Left renal pelvis (tissue), 4 donors: ENCODE measurements around the gene SLC6A11. TPM values are rescaled to one million over a fixed set of nuclear protein-coding genes. Genes with fewer than 3 reads are reported as not detected.

Experiments
- DNase-seq, 4 donors: peaks; one replicate each; pipeline ENCODE4 v3.0.0-alpha.2; 2013; ENCODE audit warnings: low read depth in 4 of 4, low spot score in 3 of 4
- polyA plus RNA-seq, 4 donors: library from polyadenylated mRNA; unstranded; fragments of 120-200 nt; gene quantifications; one replicate each; pipeline ENCODE4 v1.2.1, GENCODE V29; 2013; ENCODE audit not compliant: insufficient read length in 4 of 4

The SLC6A11 gene
- polyA plus RNA-seq: under 1 TPM in 3 of 4 donors, not detected in 1; 0.05 to 0.09 (median 0.06) TPM

DNA sequence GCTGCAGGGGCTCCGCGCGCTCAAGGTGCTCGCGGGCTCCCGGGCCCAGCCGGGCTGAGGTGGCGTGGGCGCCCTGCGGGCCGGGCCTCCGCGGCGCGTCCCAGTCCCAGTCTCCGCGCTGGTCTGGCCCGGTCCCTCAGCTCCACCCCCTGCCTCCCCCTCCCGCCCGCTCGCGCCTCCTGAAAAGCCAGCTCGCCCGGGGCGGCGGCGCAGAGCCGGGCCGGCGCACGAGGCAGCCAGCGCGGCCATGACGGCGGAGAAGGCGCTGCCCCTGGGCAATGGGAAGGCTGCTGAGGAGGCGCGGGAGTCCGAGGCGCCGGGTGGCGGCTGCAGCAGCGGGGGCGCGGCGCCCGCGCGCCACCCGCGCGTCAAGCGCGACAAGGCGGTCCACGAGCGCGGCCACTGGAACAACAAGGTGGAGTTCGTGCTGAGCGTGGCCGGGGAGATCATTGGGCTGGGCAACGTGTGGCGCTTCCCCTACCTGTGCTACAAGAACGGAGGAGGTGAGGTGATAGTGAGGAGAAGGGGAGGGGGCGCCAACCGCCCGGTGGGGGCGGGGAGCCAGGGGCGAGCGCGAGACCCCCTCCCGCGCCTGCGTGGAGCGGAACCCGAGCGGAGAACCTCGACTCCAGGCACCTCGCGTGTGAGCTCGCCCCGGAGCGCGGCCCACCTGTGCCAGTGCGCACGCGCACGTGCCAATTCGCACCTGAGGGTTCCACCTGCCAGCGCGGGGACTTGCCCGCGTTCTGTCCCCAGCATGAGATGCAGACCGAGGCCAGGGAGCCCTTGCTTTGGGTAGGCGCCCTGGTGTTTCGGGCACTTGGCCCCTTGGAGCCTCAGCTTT, at the start of gene SLC6A11:
Gene SLC6A11 (plus strand): TSS at position 210 of the 844 bp plus-strand sequence. CDS start 38 bp downstream, at position 248.
- DNase-seq: no peak

DNA sequence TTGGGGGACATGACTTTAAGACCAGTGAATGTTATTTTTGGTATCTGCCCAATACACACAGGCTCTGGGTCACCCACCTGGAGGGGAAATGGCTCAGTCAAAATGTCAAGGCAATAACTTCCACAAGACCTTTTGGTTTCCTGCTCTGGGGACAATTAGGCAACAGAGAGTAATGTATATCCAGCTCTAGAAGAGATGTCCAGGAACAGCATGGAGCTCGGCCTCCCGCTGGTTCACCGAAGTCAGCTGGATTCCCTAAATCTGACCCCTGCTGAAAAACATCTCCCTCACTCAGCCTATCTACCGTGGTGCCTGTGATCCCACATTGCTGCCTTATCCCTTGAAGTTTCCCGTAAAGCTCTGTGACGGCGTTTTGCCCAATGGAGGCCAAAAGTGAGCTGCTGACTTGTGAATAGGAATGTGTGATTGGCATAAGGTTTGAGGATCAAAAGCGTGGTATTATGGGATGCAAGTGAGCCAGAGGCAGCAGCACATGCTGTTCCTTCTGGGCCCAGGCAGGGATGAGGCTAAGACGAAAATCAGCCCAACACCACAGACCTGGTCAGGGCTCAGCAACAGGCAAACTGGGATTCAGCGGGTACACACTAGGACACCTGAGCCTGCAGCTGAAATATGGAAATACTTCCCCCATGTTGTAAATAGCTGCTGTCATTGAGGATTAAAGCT, 47.2 kb upstream of the SLC6A11 start:
- DNase-seq: no peak

DNA sequence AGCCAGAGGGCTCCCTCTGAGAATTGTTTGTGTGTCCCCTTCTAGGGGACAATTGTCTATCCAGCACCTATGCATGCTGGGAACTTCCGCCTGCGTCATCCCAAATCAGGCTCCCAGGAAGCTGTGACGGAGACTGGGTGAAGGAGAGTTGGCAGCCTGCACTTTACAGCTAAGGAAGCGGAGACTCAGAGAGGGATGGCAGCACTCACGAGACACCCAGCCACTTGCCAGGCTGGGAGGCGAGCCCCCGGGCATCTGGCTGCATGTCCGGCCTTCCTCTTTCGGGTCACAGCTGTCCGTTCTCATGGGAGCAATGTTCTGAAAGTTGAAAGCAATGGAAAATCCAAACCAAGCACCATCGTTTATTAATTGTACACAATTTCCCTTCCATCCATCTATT, 45.5 kb upstream of the SLC6A11 start:
- no peak for DNase-seq

- no peak for DNase-seq
Measured at GRCh38 chr3:10770981-10771380, 45.0 kb upstream of the SLC6A11 start.

- DNase-seq: no peak
Measured at GRCh38 chr3:10771486-10772270, 44.4 kb upstream of the SLC6A11 start.

DNA sequence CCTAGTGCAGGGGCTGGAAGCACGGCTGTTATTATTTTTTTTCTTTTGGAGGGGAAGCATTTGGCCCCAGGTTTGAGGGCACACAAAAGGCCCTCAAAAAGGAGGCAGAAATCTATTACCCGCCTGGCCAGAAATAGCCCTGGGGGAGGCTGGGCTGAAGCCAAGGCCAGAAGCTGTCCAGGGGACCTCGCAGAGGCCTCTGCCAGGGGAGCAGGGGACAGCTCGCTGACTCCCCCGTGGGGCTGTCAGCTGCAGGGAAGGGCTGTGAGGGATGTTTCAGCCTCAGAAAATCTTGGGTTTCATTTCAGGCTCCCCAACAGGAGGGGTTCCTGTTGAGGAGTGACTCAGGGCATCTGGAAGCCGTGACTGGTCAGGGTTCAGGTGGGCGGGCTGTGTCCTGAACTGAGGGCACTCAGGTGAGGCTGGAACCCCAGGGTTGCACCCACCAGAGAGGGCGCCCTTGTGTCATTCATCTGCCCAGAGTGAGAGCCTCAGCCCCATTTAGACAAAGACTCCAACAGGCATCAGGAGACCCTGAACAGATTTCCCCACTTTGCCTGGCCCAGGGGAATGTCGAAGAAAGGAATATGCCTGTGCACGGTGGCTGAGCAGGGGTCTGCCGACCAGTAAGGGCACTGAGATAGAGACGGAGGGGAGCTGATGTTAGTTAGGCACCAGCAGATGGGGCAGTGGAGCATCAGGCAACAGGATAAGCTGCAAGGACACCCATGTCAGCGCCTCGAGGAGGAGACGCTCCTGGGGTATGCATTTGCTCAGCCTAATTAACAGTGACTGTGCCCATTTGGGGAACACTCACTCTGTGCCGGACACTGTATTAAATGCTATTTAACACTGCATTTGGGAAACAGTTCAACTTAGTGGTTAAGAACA, 43.5 kb upstream of the SLC6A11 start:
- DNase-seq: no peak

- no peak for DNase-seq
Measured at GRCh38 chr3:10774129-10774670, 41.8 kb upstream of the SLC6A11 start.

GRCh38 chr3:10774825-10775224, 41.2 kb upstream of the SLC6A11 start:
- DNase-seq: no peak

DNA sequence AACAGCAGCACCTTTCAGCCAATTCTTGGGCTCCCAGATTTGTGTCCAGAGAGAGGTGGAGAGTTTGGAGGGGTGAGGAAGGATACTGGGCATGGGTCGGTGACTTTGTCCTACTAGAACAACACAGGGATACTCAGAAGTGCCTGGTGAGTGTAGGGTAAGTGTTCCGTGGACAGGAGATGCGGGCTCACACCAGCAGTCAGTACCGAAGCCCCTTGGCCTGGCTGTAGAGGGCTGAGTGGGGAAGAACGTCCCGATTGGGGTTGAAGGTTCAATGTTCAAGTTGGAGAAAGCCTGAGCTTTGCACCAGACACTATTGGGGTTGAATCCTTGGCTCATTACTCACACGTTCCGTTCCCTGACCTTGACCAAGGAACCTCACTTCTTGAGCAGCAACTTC, 40.8 kb upstream of the SLC6A11 start:
- DNase-seq: no peak

DNA sequence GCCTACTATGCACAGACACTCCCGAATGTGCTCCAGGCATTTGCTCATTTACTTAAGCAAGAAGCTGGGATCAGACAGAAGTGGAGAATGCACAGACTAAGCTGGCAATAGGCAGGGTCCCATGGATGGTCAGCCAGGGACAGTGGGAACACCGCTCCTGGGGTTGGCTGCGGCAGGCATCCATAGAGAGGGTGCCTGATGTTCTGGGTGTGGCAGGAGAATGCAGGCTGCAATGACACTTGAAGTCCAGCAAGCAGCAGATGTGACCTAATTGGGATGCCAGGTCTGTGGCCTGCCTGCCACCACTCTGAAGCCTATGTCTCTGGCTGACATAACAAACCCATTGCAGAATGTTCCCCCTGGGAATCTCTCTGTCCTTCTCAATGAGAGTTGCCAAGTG, 40.2 kb upstream of the SLC6A11 start:
- no peak for DNase-seq

DNA sequence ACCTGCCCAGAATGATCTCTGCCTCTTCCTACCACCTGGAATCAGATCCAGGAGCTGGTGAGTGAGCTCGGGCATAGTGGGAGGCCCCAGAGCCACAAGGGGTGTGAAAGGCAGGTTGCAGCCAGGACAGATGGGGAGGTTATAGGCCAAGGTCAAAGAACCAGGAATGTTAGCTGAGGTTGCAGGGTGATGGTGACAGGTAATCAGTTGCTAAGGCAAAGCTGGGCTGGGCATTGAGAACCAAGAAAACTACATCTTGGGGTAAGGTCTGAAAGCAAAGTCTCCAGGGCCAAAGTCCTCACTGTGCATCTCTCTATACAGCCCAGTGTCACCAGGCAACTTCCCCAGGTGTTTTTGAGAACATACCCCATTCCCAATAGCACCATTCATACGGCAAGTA, 38.4 kb upstream of the SLC6A11 start:
- DNase-seq: no peak

- no peak for DNase-seq
Measured at GRCh38 chr3:10778492-10779292, 37.3 kb upstream of the SLC6A11 start.

DNA sequence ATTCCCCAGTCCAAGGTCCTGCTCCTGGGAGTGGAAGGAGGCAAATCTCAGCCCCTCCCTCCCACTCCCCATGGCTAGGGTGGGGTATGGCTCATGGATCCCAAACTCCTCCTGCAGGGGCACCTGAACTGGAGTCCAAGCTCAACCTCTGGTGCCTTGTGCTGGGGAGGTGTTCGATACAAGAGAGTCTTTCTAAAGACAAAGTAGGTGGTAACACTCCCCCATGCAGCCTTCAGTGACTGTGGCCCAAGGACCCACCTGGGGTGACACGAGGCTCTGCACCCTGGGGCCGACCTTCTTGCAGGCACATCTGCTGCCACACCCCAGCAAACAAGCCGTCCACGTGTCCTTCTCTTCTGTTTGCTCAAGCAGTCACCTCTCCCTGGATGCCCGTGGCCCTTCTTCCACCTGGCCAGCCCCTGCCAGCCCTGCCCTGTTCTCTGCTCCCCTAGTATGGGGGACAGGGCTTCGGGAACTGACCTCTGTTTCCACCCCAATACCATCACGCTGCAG, 36.7 kb upstream of the SLC6A11 start:
- DNase-seq: no peak

- DNase-seq: no peak
Measured at GRCh38 chr3:10780243-10780642, 35.8 kb upstream of the SLC6A11 start.

DNA sequence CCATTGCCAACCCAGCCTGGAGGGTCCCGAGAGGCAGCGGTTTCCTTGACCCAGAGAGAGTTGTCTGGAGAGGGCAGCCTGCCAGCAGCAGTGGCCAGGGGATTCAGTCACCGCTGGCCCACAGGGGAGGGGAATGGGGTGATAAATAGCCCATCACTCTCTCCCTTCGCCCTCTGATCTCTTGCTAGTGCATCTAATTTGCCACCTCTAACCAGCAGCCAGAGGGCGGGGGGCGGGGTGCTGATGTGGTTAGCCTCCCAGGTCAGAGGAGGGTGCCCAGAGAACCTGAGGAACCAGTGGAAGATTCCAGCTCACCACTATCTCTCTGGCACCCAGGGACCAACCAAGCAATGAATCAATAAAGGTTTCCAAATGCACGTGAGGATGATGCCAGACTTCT, 35.1 kb upstream of the SLC6A11 start:
- DNase-seq: no peak

DNA sequence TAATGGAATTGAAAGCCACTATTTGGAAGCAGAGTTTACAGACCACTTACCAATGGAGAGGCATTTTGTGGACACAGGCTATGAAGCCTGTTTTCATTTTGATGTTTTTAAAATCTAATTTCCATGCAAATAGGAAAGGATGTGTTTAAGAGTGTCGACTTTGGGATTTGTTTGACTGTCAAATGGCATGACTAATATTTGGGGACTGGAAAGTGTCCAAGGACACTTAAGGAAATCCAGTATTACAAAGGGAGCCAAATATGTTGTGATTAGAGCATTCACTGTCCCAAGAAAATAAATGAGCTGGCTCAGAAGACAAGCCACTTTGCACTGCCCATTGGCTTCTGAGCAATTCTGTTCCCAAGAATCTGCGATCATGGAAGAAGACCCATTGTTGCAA, 34.0 kb upstream of the SLC6A11 start:
- no peak for DNase-seq

DNA sequence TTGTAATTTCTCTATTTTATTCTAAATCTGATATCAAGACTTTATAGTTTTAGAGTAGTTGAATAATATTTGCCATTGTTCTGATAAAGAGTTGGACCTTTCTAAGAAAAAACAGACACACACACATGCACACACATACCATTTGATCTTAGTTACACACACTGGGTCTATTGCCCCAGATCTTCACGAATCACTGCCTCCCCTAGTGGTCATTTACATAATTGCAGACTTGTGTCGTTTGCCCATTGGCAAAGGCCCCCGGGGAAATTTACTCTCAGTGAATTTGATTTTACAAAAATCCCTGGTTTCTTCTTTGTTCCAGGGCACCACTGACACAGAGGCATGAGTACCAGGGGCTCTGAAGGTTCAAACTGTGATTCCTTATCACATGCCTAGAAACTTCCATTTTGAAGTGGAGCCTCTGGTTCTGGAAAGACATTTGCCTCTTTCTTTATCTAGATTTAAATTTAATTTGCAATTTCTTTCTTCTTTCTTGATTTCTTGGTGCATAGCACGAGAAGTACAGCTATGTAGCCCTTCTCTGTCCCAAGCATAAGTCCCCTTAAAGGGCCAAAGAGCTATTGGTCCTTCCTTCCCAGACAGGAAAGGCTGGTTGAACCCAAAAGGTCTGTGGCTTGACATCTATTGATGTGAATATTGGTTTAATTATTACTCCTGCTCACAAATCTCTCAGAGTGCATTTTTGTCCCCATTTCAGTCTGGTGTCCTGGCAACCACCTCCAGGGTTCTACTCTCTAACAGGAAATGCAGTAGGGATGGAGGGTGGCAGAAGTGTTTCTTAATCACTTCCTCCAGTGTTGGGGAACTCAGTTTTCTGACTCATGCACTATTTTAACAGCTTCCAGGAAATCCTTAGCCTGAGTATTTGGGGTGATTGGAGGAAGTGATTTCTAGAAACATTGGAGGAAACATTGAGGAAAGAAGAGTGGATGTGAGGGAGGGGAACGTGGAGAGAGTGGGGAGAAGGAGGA, 32.4 kb upstream of the SLC6A11 start:
- no peak for DNase-seq

- DNase-seq: no peak
Measured at GRCh38 chr3:10786640-10787039, 29.4 kb upstream of the SLC6A11 start.
